Psoas muscle (tissue), 8 donors: ENCODE data around the gene TDO2. TPM values are rescaled to one million over a fixed set of nuclear protein-coding genes. Genes with fewer than 3 reads are reported as not detected.

Source experiments
- ATAC-seq, 4 donors: fragments of 200-7000 bp; cut with Tn5 transposase; one replicate each; pipeline ENCODE4 v1.9.1; 2020; ENCODE audit warnings: moderate library complexity in 3 of 4, mild to moderate bottlenecking in 2 of 4
- DNase-seq, 2 donors: peaks; one replicate each; pipeline ENCODE4 v3.0.0-alpha.2; 2020
- H3K27ac ChIP-seq: fragments of 200-600 bp; one replicate; pipeline ENCODE4 v1.8.0; 2022
- H3K27me3 ChIP-seq, 3 donors: fragments of 200-600 bp in 1 of 3; one replicate each; pipeline versions ENCODE4 v1.6.1 to v1.8.0; 2013 to 2022; ENCODE audit warnings: low read length in 2 of 3, mild to moderate bottlenecking in 2 of 3, moderate library complexity in 1 of 3; ENCODE audit not compliant: insufficient read depth in 3 of 3
- H3K36me3 ChIP-seq, 2 donors: fragments of 200-600 bp in 1 of 2; one replicate each; pipeline versions ENCODE4 v1.6.1 to v1.8.0; 2013 to 2022; ENCODE audit warnings: low read depth in 1 of 2, mild to moderate bottlenecking in 1 of 2, moderate library complexity in 1 of 2; ENCODE audit not compliant: insufficient read depth in 1 of 2
- H3K4me1 ChIP-seq: fragments of 200-600 bp; one replicate; pipeline ENCODE4 v1.8.0; 2022
- H3K4me3 ChIP-seq: fragments of 200-600 bp; one replicate; pipeline ENCODE4 v1.8.0; 2022; ENCODE audit warnings: mild to moderate bottlenecking
- H3K9me3 ChIP-seq: fragments of 200-600 bp; one replicate; pipeline ENCODE4 v1.8.0; 2022
- CTCF ChIP-seq: fragments of 200-600 bp; IDR thresholded peaks from one replicate; pipeline ENCODE4 v1.8.0; 2022; ENCODE audit warnings: antibody characterized with exemption
- WGBS, 3 donors: extraction: QIAGEN DNeasy Blood & Tissue Kit; methylation state at CpG; one replicate each; pipeline versions ENCODE4 v1.1.6 to v1.1.7; 2013; 5-methylcytosine and 5-hydroxymethylcytosine counted together
- intact Hi-C, 2 donors: fragments of 100-400 bp; cut with DNase I; formaldehyde crosslinking; loops; one replicate each; pipeline versions ENCODE4 v1.11.0 to v1.14.2; 2022
- polyA plus RNA-seq, 3 donors: library from polyadenylated mRNA; stranded (reverse); fragments of 200-250 nt; gene quantifications; one replicate each; pipeline ENCODE4 v1.2.3, GENCODE V29; 2013
- total RNA-seq, 4 donors: library from RNA; stranded (reverse); fragmentation: NEBNext Ultra II Directional in 2 of 4; extraction: Animal tissue kit (Norgen Biotek cat#: 25700) in 2 of 4; gene quantifications; one replicate each; pipeline versions ENCODE4 v1.2.1 to v1.2.4, GENCODE V29; 2021 to 2023
- donor health status: healthy with polysubstance abuse.
- donor health status: DM: no; HTN: no; CAD: no; lungs with moderate emphysema.
- donor health status: Bipolar disorder and iron deficiency.
- donor health status: healthy.
- donor health status: DM: yes; HTN: yes; CAD: no.
- donor health status: DM: no; HTN: no; CAD: no.
- donor health status: DM: no; HTN: no; CAD: no.
- donor health status: DM: yes; HTN: yes; CAD: no.

Gene TDO2
- total and polyA plus RNA-seq, 7 donors, result 0.04 to 0.35 (median 0.21) TPM; not detected in 4

- ATAC-seq, result no peak
- Histone ChIP-seq H3K36me3 (no peaks in the 10 kb centered on the region), H3K27ac (no peak overlapping the region), H3K9me3 (peaks cover 5% of the 10 kb centered on the region), H3K27me3 (no peaks in the 10 kb centered on the region), H3K4me3 (no peak overlapping the region), H3K4me1 (no peaks in the 10 kb centered on the region)
- no peak for TF ChIP-seq CTCF
- no peak for DNase-seq
- intact Hi-C loops, result no loop called here
- WGBS, 3 donors, result 91 to 94% (median 93%) methylated on average over 2 of the region's 2 CpGs
Measured at GRCh38 chr4:155901013-155901412, 2.5 kb upstream of the TDO2 start.

GRCh38 chr4:155904331-155904730, 835 bp downstream of the TDO2 start:
- H3K4me3 ChIP-seq, result no peak overlapping the region
- no peaks in the 10 kb centered on the region for H3K27me3 ChIP-seq
- no peak for ATAC-seq
- intact Hi-C loops, result no loop called here
- DNase-seq, result no peak
- no peaks in the 10 kb centered on the region for H3K36me3 ChIP-seq
- 68 to 73% (median 68%) methylated on average over 3 of the region's 3 CpGs for WGBS, 3 donors
- no peak overlapping the region for H3K27ac ChIP-seq
- no peak for TF ChIP-seq CTCF
- no peaks in the 10 kb centered on the region for H3K9me3 ChIP-seq
- no peaks in the 10 kb centered on the region for H3K4me1 ChIP-seq

GRCh38 chr4:155906554-155907247, 3.2 kb downstream of the TDO2 start:
- ATAC-seq, result no peak
- intact Hi-C loops, result no loop called here

GRCh38 chr4:155907556-155907955, 4.1 kb downstream of the TDO2 start:
- intact Hi-C loops, result no loop called here
- Histone ChIP-seq H3K36me3 (no peaks in the 10 kb centered on the region), H3K27ac (no peak overlapping the region), H3K4me3 (no peak overlapping the region), H3K4me1 (no peaks in the 10 kb centered on the region), H3K27me3 (no peaks in the 10 kb centered on the region), H3K9me3 (no peaks in the 10 kb centered on the region)
- 60 to 86% (median 68%) methylated on average over 1 of the region's 1 CpG for WGBS, 3 donors
- DNase-seq (no peak), ATAC-seq (no peak)
- TF ChIP-seq CTCF, result no peak

More at GRCh38 chr4:155906554-155907247, 3.2 kb downstream of the TDO2 start:
- H3K4me3 ChIP-seq, result no peak overlapping the region
- no peaks in the 10 kb centered on the region for H3K27me3 ChIP-seq
- no peaks in the 10 kb centered on the region for H3K9me3 ChIP-seq
- DNase-seq, result no peak
- no peaks in the 10 kb centered on the region for H3K36me3 ChIP-seq
- H3K27ac ChIP-seq, result no peak overlapping the region
- TF ChIP-seq CTCF, result no peak
- 22 to 31% (median 27%) methylated on average over 6 of the region's 6 CpGs for WGBS, 3 donors
- no peaks in the 10 kb centered on the region for H3K4me1 ChIP-seq
